H1 (cell line): ENCODE data around the gene UBE2O. TPM values are rescaled to one million over a fixed set of nuclear protein-coding genes. Genes with fewer than 3 reads are reported as not detected.

ENCODE experiments used
- CTCF ChIA-PET: fragments of 300-600 bp; sonication (Branson Sonifier 250); formaldehyde crosslinking; loops from one replicate; lab custom pipeline; 2021; ENCODE audit not compliant: partially characterized antibody; lab: Charles Lee
- POLR2A ChIA-PET: fragments of 300-600 bp; sonication (Branson Sonifier 250); formaldehyde crosslinking; loops from one replicate; lab custom pipeline; 2021; ENCODE audit warnings: inconsistent platforms; ENCODE audit not compliant: partially characterized antibody; lab: Charles Lee
- DNase-seq, 2 experiments: peaks; one replicate each; pipeline versions ENCODE4 v3.0.0 to v3.0.0-alpha.2; 2010 to 2022; ENCODE audit warnings: low spot score in 2 of 2, low read depth in 1 of 2, mixed read lengths in 1 of 2
- FAIRE-seq: peaks from 2 replicates; lab custom pipeline; 2011; peaks lifted over from hg19 to GRCh38; lab: Jason Lieb, UNC
- H2AFZ ChIP-seq: 2 replicates; pipeline ENCODE4 v1.8.1; 2012; ENCODE audit warnings: low read length, inconsistent platforms
- H2AK5ac ChIP-seq: 2 replicates; pipeline ENCODE4 v1.6.1; 2013; ENCODE audit warnings: low read depth, low read length
- H2BK120ac ChIP-seq: replicated peaks from 2 replicates; pipeline ENCODE3; 2013; ENCODE audit warnings: low read depth, low read length, inconsistent platforms
- H2BK12ac ChIP-seq: 2 replicates; pipeline ENCODE4 v1.6.1; 2013; ENCODE audit warnings: low read depth, low read length
- H2BK15ac ChIP-seq: 2 replicates; pipeline ENCODE4 v1.6.1; 2013; ENCODE audit warnings: low read length
- H2BK20ac ChIP-seq: 2 replicates; pipeline ENCODE4 v1.6.1; 2013; ENCODE audit warnings: low read length
- H2BK5ac ChIP-seq: 2 replicates; pipeline ENCODE4 v1.6.1; 2013; ENCODE audit warnings: low read depth, low read length
- H3K14ac ChIP-seq: 2 replicates; pipeline ENCODE4 v1.6.1; 2013; ENCODE audit warnings: inconsistent platforms; ENCODE audit not compliant: insufficient read length
- H3K18ac ChIP-seq: 2 replicates; pipeline ENCODE4 v1.6.1; 2013; ENCODE audit warnings: low read length; ENCODE audit errors: extremely low read depth
- H3K23ac ChIP-seq: 2 replicates; pipeline ENCODE4 v1.6.1; 2013; ENCODE audit warnings: inconsistent platforms; ENCODE audit not compliant: insufficient read length
- H3K23me2 ChIP-seq: 2 replicates; pipeline ENCODE4 v1.6.1; 2013; ENCODE audit warnings: low read depth, low read length
- H3K27ac ChIP-seq: 2 replicates; pipeline ENCODE4 v1.6.1; 2011; ENCODE audit warnings: low read depth, low read length, inconsistent platforms
- H3K27me3 ChIP-seq, 4 experiments: replicated peaks in 1 of 4; 1 replicate in 1 of 4; 2 replicates in 3 of 4; pipeline versions ENCODE4 v1.6.1 to v1.8.1; 2011 to 2013; ENCODE audit warnings: low read length in 3 of 4, mild to moderate bottlenecking in 3 of 4, inconsistent platforms in 2 of 4, mixed read lengths in 2 of 4, moderate library complexity in 1 of 4; ENCODE audit not compliant: control insufficient read depth in 3 of 4, insufficient read depth in 3 of 4; ENCODE audit errors: extremely low read depth in 1 of 4
- H3K36me3 ChIP-seq, 4 experiments: 2 replicates each; pipeline versions ENCODE4 v1.6.1 to v1.8.1; 2011 to 2013; ENCODE audit warnings: mild to moderate bottlenecking in 4 of 4, low read length in 3 of 4, moderate library complexity in 2 of 4, control low read depth in 1 of 4, inconsistent platforms in 1 of 4; ENCODE audit not compliant: insufficient read depth in 4 of 4, control insufficient read depth in 2 of 4
- H3K4ac ChIP-seq: replicated peaks from 2 replicates; pipeline ENCODE3; 2013; ENCODE audit warnings: low read length, low read depth, mixed read lengths, inconsistent platforms; ENCODE audit not compliant: insufficient read length
- H3K4me1 ChIP-seq, 4 experiments: replicated peaks in 1 of 4; 1 replicate in 1 of 4; 2 replicates in 3 of 4; pipeline versions ENCODE4 v1.6.1 to v1.8.1; 2011 to 2013; ENCODE audit warnings: low read length in 3 of 4, inconsistent platforms in 2 of 4, mixed read lengths in 1 of 4; ENCODE audit not compliant: insufficient read depth in 4 of 4, control insufficient read depth in 3 of 4
- H3K4me2 ChIP-seq, 2 experiments: 2 replicates each; pipeline versions ENCODE4 v1.6.1 to v1.8.1; 2011 to 2013; ENCODE audit warnings: low read depth in 2 of 2, low read length in 2 of 2, control low read depth in 1 of 2, inconsistent platforms in 1 of 2, mild to moderate bottlenecking in 1 of 2; ENCODE audit not compliant: insufficient read depth in 1 of 2
- H3K4me3 ChIP-seq, 4 experiments: fragments of 200-600, 300-600 bp in 1 of 4; sonication (generic), shearing (Covaris generic), sonication (Bioruptor Twin) in 1 of 4; 2 replicates each; pipeline versions ENCODE4 v1.5.1 to v1.8.1; 2011 to 2016; ENCODE audit warnings: low read length in 4 of 4, low read depth in 3 of 4, control low read depth in 2 of 4, inconsistent platforms in 2 of 4, mild to moderate bottlenecking in 2 of 4, mixed read lengths in 1 of 4, moderate library complexity in 1 of 4; ENCODE audit not compliant: insufficient read depth in 2 of 4; ENCODE audit errors: extremely low read depth in 1 of 4
- H3K56ac ChIP-seq: replicated peaks from 2 replicates; pipeline ENCODE3; 2013; ENCODE audit warnings: low read depth, mild to moderate bottlenecking, mixed read lengths, low read length, inconsistent platforms; ENCODE audit not compliant: insufficient read length
- H3K79me1 ChIP-seq: 2 replicates; pipeline ENCODE4 v1.6.1; 2013; ENCODE audit warnings: low read depth, low read length, control low read depth
- H3K79me2 ChIP-seq, 2 experiments: 2 replicates each; pipeline versions ENCODE4 v1.6.1 to v1.8.1; 2012 to 2013; ENCODE audit warnings: low read length in 2 of 2, mild to moderate bottlenecking in 2 of 2, inconsistent platforms in 1 of 2; ENCODE audit not compliant: insufficient read depth in 2 of 2, control insufficient read depth in 1 of 2
- H3K9ac ChIP-seq, 4 experiments: replicated peaks in 1 of 4; 1 replicate in 1 of 4; 2 replicates in 3 of 4; pipeline versions ENCODE4 v1.6.1 to v1.8.1; 2011 to 2013; ENCODE audit warnings: low read depth in 3 of 4, low read length in 3 of 4, control low read depth in 2 of 4, mild to moderate bottlenecking in 2 of 4, moderate library complexity in 2 of 4, inconsistent platforms in 1 of 4; ENCODE audit errors: extremely low read depth in 1 of 4
- H3K9me3 ChIP-seq, 2 experiments: 2 replicates each; pipeline versions ENCODE4 v1.6.1 to v1.8.1; 2012 to 2013; ENCODE audit warnings: mild to moderate bottlenecking in 2 of 2, moderate library complexity in 2 of 2, control low read depth in 1 of 2, inconsistent platforms in 1 of 2, low read depth in 1 of 2, low read length in 1 of 2, mixed read lengths in 1 of 2; ENCODE audit not compliant: insufficient read depth in 2 of 2
- H4K20me1 ChIP-seq, 2 experiments: replicated peaks in 1 of 2; 2 replicates each; pipeline versions ENCODE3 to v1.8.1; 2011 to 2013; ENCODE audit warnings: inconsistent platforms in 2 of 2, low read length in 2 of 2, mild to moderate bottlenecking in 1 of 2; ENCODE audit not compliant: insufficient read depth in 2 of 2, control insufficient read depth in 1 of 2
- H4K5ac ChIP-seq: 2 replicates; pipeline ENCODE4 v1.6.1; 2013; ENCODE audit warnings: low read length, low read depth, mixed read lengths, inconsistent platforms; ENCODE audit not compliant: insufficient read length
- H4K8ac ChIP-seq: 2 replicates; pipeline ENCODE4 v1.8.0; 2013; ENCODE audit warnings: mild to moderate bottlenecking, moderate library complexity, low read length, inconsistent platforms; ENCODE audit not compliant: insufficient read depth; ENCODE audit errors: extremely low read depth
- H4K91ac ChIP-seq: replicated peaks from 2 replicates; pipeline ENCODE3; 2013; ENCODE audit warnings: low read length, mixed read lengths, inconsistent platforms; ENCODE audit not compliant: insufficient read length
- BRCA1 ChIP-seq: IDR thresholded peaks from 2 replicates; pipeline ENCODE4 v1.6.1; 2012; ENCODE audit warnings: low read depth, low read length, improper control_type of control experiment
- PHF8 ChIP-seq: fragments of 200-600 bp; sonication (generic); conservative IDR thresholded peaks from 2 replicates; pipeline ENCODE4 v1.7.1; 2012; ENCODE audit warnings: low read depth, mild to moderate bottlenecking, inconsistent platforms, low read length, moderate library complexity
- WGBS, 2 experiments: shearing (Covaris generic) in 1 of 2; methylation state at CpG; one replicate each; pipeline versions ENCODE4 v1.1.6 to v1.1.7; 2013 to 2015; ENCODE audit warnings: low lambda C conversion rate in 2 of 2, mixed read lengths in 2 of 2, inconsistent platforms in 1 of 2, low coverage in 1 of 2, missing lambda C conversion rate in 1 of 2; ENCODE audit not compliant: insufficient replicate concordance in 2 of 2, insufficient coverage in 1 of 2, insufficient read length in 1 of 2; ENCODE audit errors: extremely low coverage in 1 of 2, missing lambda C conversion rate in 1 of 2; 5-methylcytosine and 5-hydroxymethylcytosine counted together
- polyA plus RNA-seq, 7 experiments: library from polyadenylated mRNA; depleted of rRNA in 3 of 7; stranded (reverse) in 5 of 7; unstranded in 2 of 7; fragments of >200 nt in 5 of 7; fragments of 200-250 nt in 2 of 7; gene quantifications; 1 replicate in 5 of 7; 2 replicates in 1 of 7; 4 replicates in 1 of 7; pipeline versions ENCODE4 v1.2.1 to v1.2.3, GENCODE V29; 2011 to 2013; ENCODE audit warnings: missing spikeins in 2 of 7, mixed read lengths in 2 of 7
- total RNA-seq: library from RNA; stranded (reverse); fragmentation: NEBNext Ultra II Directional; extraction: Animal tissue kit (Norgen Biotek cat#: 25700); gene quantifications from 2 replicates; pipeline ENCODE4 v1.2.1, GENCODE V29; 2021

UBE2O gene
- total and polyA plus RNA-seq, 2 of the 8 experiments (the other 6 are each of a cell fraction or from before 2014, with no cell fraction given): 24.4 to 63.0 TPM

DNA sequence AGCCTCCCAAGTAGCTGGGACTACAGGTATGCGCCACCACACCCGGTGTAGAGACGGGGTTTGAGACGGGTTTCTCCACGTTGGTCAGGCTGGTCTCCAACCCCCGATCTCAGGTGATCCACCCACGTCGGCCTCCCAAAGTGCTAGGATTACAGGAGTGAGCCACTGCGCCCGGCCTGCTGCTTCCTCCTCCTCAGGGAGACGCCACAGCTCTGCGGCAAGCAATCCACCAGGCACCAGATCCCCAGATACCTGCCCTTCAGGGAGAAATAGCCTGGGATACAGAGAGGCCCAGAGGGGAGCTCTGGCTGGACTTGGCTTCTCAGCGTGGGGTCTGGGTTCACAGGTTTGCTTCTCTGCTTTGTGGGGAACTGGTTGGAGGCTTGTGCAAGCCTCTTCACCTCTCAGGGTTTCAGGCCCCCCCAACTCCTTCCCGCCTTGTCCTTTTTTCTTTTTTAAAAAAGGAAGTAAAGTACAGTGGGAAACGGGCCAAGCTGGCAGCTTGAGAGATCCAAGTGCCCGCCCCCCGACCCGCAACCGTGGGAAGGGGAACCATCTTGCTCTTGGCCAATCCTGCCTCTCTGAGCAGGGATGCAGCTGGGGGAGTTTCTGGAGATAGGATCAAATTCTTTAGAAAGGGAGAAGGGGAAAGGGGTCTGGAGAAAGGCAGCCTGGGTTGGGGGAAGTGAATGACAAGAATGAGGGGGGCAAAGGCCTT, 71.2 kb downstream of the UBE2O start:
- no peak for FAIRE-seq
- H2BK15ac ChIP-seq: no peak overlapping the region

More for the DNA sequence above, 71.2 kb downstream of the UBE2O start:
- H3K27ac ChIP-seq: no peak overlapping the region
- 0 out of 2 replicates have a peak overlapping the region, but pooled peaks have one; percentile 1 for H2BK20ac ChIP-seq
- no peak for TF ChIP-seq BRCA1
- TF ChIP-seq PHF8: 0 out of 2 replicates have a peak, but pooled peaks have one; percentile 6
- H3K79me1 ChIP-seq: no peaks in the 10 kb centered on the region
- H3K4me2 ChIP-seq: peak overlapping the region; percentile 92 to 95
- no peak overlapping the region for H2BK5ac ChIP-seq
- peaks cover 0 to 2% of the 10 kb centered on the region in 2 experiments for H4K20me1 ChIP-seq
- H3K23ac ChIP-seq: no peak overlapping the region
- H3K14ac ChIP-seq: no peak overlapping the region
- CTCF ChIA-PET: interaction anchor here (0.9 to 28.1 kb wide), 11 partner anchors 8 to 377 kb away, joined by 3 to 635 read pairs (median 4); partner anchors contain the start of gene PRPSAP1
- H4K8ac ChIP-seq: no peak overlapping the region; the same call in 1 of the 2 replicates
- H3K9me3 ChIP-seq: no peaks in the 10 kb centered on the region
- H3K56ac ChIP-seq: peak overlapping the region; percentile 10
- H3K4ac ChIP-seq: no peak overlapping the region
- peaks cover 23% of the 10 kb centered on the region for H3K23me2 ChIP-seq
- peak overlapping the region in 3 of 4 experiments; percentile 16 to 80 (median 26); a peak in 3 of 8 replicates for H3K4me3 ChIP-seq
- no peak overlapping the region for H4K91ac ChIP-seq
- POLR2A ChIA-PET: interaction anchor here (0.9 to 2.5 kb wide), 2 partner anchors 8 to 28 kb away, joined by 4 to 12 read pairs; partner anchors contain the start of gene PRPSAP1
- no peak for DNase-seq
- H3K9ac ChIP-seq: no peak overlapping the region
- no peak overlapping the region for H2AFZ ChIP-seq
- no peak overlapping the region for H2AK5ac ChIP-seq
- 56% methylated on average over 19 of the region's 19 CpGs; no CpG with 5 or more reads in 1 of the 2 experiments for WGBS, 2 experiments
- H3K27me3 ChIP-seq: peaks cover 18 to 40% (median 33%) of the 10 kb centered on the region in 4 experiments; a peak in 6 of 7 replicates
- no peaks in the 10 kb centered on the region for H3K36me3 ChIP-seq
- 0 out of 2 replicates have a peak overlapping the region, but pooled peaks have one; percentile 11 for H2BK12ac ChIP-seq
- no peak overlapping the region for H4K5ac ChIP-seq
- no peak overlapping the region for H2BK120ac ChIP-seq
- no peaks in the 10 kb centered on the region for H3K79me2 ChIP-seq
- H3K4me1 ChIP-seq: peaks cover 0 to 41% (median 16%) of the 10 kb centered on the region in 4 experiments; a peak in 5 of 7 replicates
- H3K18ac ChIP-seq: peak overlapping the region; percentile 32; the same call in 1 of the 2 replicates
